ENCODE results near the gene TSPAN4.
A peak's percentile ranks its signal among the peaks of the same experiment; 100 is the strongest.

The TSPAN4 gene

DNA sequence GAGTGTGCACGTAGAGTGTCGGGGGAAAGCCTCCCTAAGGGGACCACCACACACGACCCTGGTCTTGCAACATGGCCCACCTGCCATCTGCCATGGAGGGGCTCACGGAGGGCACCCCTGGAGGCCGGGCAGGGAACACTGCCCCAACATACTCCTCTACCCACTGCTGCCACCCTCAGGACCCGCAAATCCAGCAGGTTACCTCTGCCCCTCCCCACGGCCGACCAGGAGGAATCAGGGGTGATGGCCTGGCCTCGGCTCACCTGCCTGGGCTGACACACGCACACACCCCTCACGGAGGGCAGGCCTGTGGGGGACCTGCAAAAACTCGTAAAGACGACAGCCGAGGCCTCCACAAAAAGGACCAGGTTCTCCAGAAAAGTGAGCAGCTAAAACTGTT is 37.8 kb downstream of the TSPAN4 start:
- TF ChIP-seq, protein P1, sequence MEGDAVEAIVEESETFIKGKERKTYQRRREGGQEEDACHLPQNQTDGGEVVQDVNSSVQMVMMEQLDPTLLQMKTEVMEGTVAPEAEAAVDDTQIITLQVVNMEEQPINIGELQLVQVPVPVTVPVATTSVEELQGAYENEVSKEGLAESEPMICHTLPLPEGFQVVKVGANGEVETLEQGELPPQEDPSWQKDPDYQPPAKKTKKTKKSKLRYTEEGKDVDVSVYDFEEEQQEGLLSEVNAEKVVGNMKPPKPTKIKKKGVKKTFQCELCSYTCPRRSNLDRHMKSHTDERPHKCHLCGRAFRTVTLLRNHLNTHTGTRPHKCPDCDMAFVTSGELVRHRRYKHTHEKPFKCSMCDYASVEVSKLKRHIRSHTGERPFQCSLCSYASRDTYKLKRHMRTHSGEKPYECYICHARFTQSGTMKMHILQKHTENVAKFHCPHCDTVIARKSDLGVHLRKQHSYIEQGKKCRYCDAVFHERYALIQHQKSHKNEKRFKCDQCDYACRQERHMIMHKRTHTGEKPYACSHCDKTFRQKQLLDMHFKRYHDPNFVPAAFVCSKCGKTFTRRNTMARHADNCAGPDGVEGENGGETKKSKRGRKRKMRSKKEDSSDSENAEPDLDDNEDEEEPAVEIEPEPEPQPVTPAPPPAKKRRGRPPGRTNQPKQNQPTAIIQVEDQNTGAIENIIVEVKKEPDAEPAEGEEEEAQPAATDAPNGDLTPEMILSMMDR (IDR thresholded peaks at IDR 0.05; ENCODE audit: low read depth, low read length) = peak; percentile 3
- H3K4me3 ChIP-seq (replicated peaks in 1 of 2; ENCODE audit: low read depth in 2 of 2, low read length in 2 of 2) = no peak overlapping the region
- no peak for DNase-seq (ENCODE audit: low read depth in 2 of 2)

DNA sequence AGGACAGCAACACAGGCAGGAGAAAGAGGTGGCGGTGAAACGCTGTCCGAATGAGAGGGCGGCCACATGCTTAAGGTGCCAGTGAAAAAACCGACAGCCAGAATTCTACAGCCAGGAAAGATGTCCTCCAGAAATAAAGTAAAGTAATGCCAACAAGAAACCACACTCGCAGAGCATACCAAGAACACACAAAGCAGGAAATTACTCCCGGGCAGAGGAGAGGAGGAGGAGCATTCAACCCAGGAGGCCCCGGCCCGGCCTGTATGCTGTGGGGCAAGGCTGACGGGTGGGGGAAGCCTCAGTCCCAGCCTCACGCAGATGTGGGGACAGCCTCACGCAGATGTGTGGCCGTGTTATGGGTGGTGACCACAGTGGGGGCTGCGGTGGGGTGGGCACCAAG is 39.9 kb downstream of the TSPAN4 start:
- no peak for DNase-seq (ENCODE audit: low read depth in 2 of 2)
- TF ChIP-seq, protein P1 (IDR thresholded peaks at IDR 0.05; ENCODE audit: low read depth, low read length) = no peak
- H3K4me3 ChIP-seq (replicated peaks in 1 of 2; ENCODE audit: low read depth in 2 of 2, low read length in 2 of 2) = no peak overlapping the region

DNA sequence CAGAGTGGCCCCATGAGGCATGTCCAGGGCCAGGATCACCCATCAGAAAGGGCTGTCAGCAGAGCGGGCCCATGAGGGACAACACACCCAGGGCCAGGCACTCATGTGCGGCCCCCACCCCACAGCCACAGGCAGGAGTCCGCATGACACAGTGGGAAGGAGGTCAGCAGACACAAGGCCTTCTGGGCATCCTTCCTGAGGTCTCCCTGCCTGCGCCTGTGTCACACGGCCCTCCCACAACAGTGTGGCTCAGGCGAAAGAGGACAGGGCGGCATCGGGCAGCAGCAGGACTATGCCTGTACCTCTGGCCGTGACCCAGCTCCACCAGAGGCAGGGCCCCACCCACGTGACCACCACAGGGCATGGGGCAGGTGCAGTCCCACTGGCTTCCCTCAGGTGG is 40.9 kb downstream of the TSPAN4 start:
- H3K4me3 ChIP-seq (replicated peaks in 1 of 2; ENCODE audit: low read depth in 2 of 2, low read length in 2 of 2) = no peak overlapping the region
- no peak for DNase-seq (ENCODE audit: low read depth in 2 of 2)
- TF ChIP-seq, protein P1 (IDR thresholded peaks at IDR 0.05; ENCODE audit: low read depth, low read length) = no peak

DNA sequence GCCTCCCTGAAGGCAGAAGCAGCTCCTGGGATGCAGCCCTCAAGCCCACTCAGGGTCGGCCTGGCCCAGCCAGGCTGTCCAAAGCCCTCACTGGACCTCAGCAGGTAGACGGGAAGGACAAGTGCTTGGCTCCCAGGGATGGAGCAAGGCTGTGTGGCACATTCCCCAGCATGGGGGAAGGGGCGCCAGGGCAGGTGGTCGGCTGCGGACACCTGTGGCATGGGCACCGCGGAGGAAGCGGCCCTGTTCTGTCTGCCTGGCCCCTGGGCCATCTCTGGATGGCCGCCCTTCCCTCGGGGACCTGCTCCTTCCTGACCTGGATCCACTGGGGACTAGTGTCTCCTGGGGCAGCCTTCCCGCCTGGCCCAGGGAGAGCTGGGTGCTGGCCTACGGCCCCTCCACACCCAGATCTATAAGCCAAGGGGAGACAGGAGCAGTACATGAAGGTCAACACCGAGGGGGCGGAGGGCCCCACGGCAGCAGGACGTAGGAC is 42.0 kb downstream of the TSPAN4 start:
- TF ChIP-seq, protein P1 (IDR thresholded peaks at IDR 0.05; ENCODE audit: low read depth, low read length) = no peak
- no peak overlapping the region for H3K4me3 ChIP-seq (replicated peaks in 1 of 2; ENCODE audit: low read depth in 2 of 2, low read length in 2 of 2)
- no peak for DNase-seq (ENCODE audit: low read depth in 2 of 2)

GRCh38 chr11:886568-886967 is 43.9 kb downstream of the TSPAN4 start:
- no peak overlapping the region for H3K4me3 ChIP-seq (replicated peaks in 1 of 2; ENCODE audit: low read depth in 2 of 2, low read length in 2 of 2)
- DNase-seq (ENCODE audit: low read depth in 2 of 2) = no peak
- TF ChIP-seq, protein P1 (IDR thresholded peaks at IDR 0.05; ENCODE audit: low read depth, low read length) = no peak

GRCh38 chr11:887589-887988 is 44.9 kb downstream of the TSPAN4 start:
- no peak for DNase-seq (ENCODE audit: low read depth in 2 of 2)
- TF ChIP-seq, protein P1 (IDR thresholded peaks at IDR 0.05; ENCODE audit: low read depth, low read length) = no peak
- no peak overlapping the region for H3K4me3 ChIP-seq (replicated peaks in 1 of 2; ENCODE audit: low read depth in 2 of 2, low read length in 2 of 2)
